HG03558 (cell line): ENCODE results near the gene SNAPC4.
"Not testable (repeated sequence)": the region's sequence is repeated elsewhere in the genome, so short reads cannot be mapped to it uniquely, and the experiment has no call there.

ENCODE experiments used
- ATAC-seq: cut with Tn5 transposase; IDR thresholded peaks from one replicate; pipeline ENCODE4 v1.9.1; 2021; ENCODE audit warnings: moderate number of reproducible peaks; ENCODE audit not compliant: unreplicated experiment; ENCODE audit errors: extremely low read depth

Gene SNAPC4

GRCh38 chr9:136434580-136435169 is 34.7 kb upstream of the SNAPC4 start:
- no peak for ATAC-seq

GRCh38 chr9:136433849-136434579 is 34.0 kb upstream of the SNAPC4 start:
- no peak for ATAC-seq

- no peak for ATAC-seq
Measured at GRCh38 chr9:136433043-136433715, 33.2 kb upstream of the SNAPC4 start.

- no peak for ATAC-seq
Measured at GRCh38 chr9:136432591-136432990, 32.6 kb upstream of the SNAPC4 start.

- no peak for ATAC-seq
Measured at GRCh38 chr9:136431782-136432350, 31.9 kb upstream of the SNAPC4 start.

GRCh38 chr9:136430588-136431234 is 30.7 kb upstream of the SNAPC4 start:
- no peak for ATAC-seq

GRCh38 chr9:136429683-136430491 is 29.9 kb upstream of the SNAPC4 start:
- no peak for ATAC-seq

GRCh38 chr9:136429075-136429628 is 29.2 kb upstream of the SNAPC4 start:
- no peak for ATAC-seq

- no peak for ATAC-seq
Measured at GRCh38 chr9:136426787-136427186, 26.8 kb upstream of the SNAPC4 start.

- ATAC-seq = not testable (repeated sequence)
Measured at GRCh38 chr9:136425367-136425766, 25.4 kb upstream of the SNAPC4 start.

GRCh38 chr9:136424750-136425362 is 24.9 kb upstream of the SNAPC4 start:
- no peak for ATAC-seq

GRCh38 chr9:136423432-136424146 is 23.6 kb upstream of the SNAPC4 start:
- ATAC-seq = no peak

GRCh38 chr9:136422876-136423275 is 22.9 kb upstream of the SNAPC4 start:
- ATAC-seq = no peak

GRCh38 chr9:136421791-136422190 is 21.8 kb upstream of the SNAPC4 start:
- no peak for ATAC-seq

- no peak for ATAC-seq
Measured at GRCh38 chr9:136419092-136419420, 19.1 kb upstream of the SNAPC4 start.

- ATAC-seq = no peak
Measured at GRCh38 chr9:136418182-136419091, 18.5 kb upstream of the SNAPC4 start.

- no peak for ATAC-seq
Measured at GRCh38 chr9:136416914-136417313, 16.9 kb upstream of the SNAPC4 start.

GRCh38 chr9:136416427-136416826 is 16.5 kb upstream of the SNAPC4 start:
- ATAC-seq = no peak
